HG03565 (cell line): ENCODE results near the gene LITAF.

Source experiments
- ATAC-seq: cut with Tn5 transposase; IDR thresholded peaks from one replicate; pipeline ENCODE4 v1.9.1; 2021; ENCODE audit warnings: mild to moderate bottlenecking, moderate library complexity; ENCODE audit not compliant: unreplicated experiment

Gene LITAF

DNA sequence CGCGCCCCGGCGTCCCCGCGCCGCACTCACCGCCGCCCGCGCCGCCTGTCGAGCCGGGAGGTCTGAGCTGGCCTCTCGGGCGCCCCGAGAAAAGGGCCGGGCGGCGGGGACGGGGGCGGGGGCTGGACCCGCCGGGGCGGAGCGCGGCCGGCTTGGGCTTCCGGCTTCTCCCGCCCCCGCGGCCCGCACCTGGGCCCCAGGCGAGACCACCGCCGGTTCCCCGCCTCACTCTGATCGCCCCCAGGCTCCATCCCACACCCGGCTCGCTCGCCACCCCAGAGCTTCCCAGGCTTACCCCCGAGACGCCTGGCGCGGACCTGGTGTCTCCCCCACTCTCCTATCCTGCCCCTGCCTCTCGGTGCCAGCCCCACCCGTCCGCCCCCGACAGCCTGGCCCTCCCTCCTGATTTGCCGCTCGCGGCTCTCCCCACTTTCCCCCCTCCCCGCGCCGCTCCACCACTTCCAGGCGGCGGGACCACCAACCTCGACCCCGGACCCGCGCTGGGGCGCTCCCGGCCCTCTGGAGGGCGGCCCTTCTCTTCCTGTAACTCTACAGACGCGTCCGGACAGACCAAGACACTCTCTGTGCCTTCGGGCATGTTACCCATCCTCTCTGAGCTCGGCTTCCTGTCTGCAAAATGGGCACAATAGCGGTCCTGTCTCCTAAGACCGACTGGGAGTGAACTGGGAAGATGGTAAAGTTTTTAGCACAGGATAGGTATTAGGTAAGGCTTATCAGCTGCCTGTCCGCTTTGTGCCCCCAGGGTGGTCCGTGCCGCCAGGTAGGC, at the start of gene LITAF:
Gene LITAF, minus strand, starts transcription at position 64 of the 787 bp plus-strand sequence. CDS start 30,189 bp downstream, outside the sequence.
- no peak for ATAC-seq

- ATAC-seq: no peak
These were observed 49.5 kb upstream of the LITAF start for GRCh38 chr16:11636172-11636721.

DNA sequence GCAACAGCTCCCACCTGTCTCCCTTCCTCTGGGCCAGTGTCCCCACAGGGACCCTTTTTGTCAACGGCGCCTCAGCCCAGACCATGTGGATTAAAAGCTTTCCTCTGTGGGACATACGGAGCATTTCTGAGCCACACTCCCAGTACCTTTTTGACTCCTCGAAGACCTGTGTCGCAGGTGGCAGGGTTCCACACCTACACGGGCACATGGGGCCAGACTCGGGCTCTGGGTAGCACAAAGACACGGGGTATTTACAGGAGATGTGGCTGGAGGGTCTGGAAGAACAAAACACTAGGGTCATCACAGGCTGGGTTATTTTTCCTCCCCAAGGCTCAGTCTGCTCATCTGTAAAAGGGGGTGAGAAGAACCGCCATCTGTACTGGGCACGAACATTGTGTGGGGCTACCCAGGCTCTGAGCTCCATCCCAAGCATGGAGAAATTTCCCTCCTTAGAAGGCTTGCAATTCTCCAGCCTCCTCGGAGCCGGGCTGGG, 49.0 kb upstream of the LITAF start:
- no peak for ATAC-seq

DNA sequence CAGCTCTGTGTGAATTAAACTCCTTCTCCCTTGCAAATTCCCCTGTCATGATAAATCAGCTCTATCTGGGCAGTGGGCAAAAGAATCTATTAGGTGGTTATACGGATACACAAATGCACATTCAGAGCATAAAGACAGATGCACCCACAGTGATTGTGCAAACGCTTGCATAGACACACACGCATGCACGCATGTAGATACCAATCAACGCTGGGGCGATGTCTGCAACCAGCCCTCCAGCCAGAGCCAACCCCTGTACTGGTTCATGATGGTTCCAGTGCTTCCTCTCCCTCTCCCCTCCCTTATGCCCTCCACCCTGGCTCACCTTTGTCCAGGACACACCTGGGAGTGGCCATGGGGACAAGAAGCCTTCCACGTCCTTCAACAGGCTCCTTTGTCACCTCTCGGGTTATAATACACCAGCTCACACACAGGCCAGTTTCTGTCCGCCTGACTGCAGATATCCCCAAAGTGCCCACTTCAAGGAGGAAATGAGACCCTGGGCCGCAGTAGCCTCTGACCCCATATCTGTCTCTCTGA, 48.5 kb upstream of the LITAF start:
- ATAC-seq: no peak

DNA sequence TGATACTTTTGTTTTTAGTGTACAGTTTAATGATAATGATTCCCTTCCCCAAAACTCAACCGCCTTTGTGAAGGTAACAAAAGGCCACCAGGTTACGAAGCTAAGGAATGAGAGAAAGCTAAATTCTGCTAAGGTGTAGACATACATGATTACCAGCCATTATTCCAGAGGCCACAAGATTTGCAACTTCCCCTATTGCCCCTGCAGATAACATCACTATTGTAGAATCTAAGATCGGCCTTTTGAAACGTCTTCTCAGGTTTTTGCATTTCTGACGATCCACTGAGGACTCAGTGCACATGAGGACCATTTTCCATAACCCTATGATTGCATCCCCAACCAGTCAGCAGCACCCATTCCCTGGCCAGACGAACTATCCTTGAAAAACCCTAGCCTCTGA, 47.6 kb upstream of the LITAF start:
- no peak for ATAC-seq

DNA sequence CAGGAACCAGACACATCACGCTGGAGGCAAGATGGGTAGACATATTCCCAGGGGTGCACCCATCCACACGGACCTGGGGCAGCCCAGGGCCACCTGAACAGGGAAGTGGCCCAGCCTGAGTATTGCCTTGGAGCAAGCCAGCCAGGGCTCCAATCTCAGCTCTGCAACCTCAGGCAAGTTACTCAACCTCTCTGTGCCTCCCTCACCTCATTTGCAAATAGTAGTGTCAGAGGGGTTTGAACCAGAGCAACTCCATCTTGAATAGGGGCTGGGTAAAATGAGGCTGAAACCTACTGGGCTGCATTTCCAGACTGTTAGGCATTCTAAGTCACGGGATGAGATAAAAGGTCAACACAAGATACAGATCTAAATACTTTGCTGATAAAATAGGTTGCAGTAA, 46.4 kb upstream of the LITAF start:
- ATAC-seq: no peak

GRCh38 chr16:11632455-11632939, 45.8 kb upstream of the LITAF start:
- ATAC-seq: no peak

DNA sequence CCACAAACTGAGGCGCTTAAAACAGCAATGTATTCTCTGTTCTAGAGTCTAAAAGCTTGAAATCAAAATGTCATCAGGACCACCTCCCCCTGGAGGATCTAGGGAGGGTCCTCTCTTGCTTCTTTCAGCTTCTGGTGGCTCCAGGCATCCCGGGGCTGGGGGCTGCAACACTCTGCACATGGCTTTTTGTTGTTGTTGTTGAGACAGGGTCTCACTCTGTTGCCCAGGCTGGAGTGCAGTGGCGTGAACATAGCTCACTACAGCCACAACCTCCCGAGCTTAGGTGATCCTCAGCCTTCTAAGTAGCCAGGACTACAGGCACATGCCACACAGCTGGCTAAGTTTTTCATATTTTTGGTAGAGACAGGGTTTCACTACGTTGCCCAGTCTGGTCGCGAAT, 44.5 kb upstream of the LITAF start:
- ATAC-seq: no peak

DNA sequence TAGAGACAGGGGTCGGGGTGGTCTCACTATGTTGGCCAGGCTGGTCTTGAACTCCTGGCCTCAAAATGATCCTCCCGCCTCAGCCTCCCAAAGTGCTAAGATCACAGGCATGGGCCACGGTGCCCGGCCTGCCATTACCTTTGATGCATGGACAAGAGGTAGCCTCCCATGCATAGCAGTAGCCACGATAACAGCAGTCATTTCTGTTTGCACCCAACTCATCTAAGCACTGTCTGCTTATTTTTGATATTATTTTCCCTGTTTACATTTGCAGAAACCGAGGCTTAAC, 44.0 kb upstream of the LITAF start:
- ATAC-seq: no peak

GRCh38 chr16:11630046-11630767, 43.5 kb upstream of the LITAF start:
- no peak for ATAC-seq

- no peak for ATAC-seq
These were observed 42.6 kb upstream of the LITAF start for GRCh38 chr16:11629071-11630030.

GRCh38 chr16:11627822-11628457, 41.2 kb upstream of the LITAF start:
- no peak for ATAC-seq

- no peak for ATAC-seq
These were observed 40.6 kb upstream of the LITAF start for GRCh38 chr16:11627292-11627663.

DNA sequence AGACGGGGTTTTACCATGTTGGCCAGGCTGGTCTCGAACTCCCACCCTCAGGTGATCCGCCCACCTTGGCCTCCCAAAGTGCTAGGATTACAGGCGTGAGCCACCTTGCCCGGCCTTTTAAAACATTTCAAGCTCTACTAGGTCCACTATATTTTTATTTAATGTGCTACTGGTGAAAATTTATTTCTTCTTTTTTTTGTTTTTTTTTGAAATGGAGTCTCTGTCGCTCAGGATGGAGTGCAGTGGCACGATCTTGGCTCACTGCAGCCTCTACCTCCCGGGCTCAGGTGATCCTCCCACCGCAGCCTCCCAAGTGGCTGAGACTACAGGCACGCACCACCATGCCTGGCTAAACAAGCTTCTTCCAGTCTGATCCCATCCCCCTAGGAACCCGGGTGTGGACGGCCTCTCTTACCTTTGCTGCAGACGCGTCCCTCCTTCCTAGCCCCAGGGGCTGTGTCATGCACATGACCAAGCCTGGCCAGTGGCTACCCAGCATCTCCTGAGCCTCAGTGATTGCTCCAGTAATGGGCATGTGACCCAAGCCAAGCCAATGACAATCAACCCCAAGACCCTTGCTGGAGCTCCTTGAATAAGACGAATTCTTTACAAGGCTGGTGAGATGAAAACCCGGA, 40.1 kb upstream of the LITAF start:
- ATAC-seq: no peak

DNA sequence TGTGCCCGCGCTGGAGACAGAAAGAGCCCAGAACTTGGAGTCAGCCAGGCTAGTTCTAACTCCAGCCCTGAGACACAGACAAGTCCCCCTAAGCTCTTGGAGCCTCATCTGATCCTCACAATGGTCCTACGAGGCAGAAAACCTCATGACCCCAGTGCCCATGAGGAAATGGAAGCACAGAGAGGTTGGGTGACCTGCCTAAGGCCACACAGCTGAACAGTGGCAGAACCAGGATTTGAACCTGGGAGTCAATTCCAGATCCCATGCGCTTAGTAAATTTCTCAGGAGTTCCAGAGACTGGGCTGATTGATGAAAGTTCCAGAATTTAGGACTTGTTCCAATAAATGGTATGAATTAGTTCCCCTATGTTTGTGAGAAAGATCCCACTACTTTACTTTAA, 39.0 kb upstream of the LITAF start:
- no peak for ATAC-seq

GRCh38 chr16:11624636-11625607, 38.2 kb upstream of the LITAF start:
- ATAC-seq: no peak

DNA sequence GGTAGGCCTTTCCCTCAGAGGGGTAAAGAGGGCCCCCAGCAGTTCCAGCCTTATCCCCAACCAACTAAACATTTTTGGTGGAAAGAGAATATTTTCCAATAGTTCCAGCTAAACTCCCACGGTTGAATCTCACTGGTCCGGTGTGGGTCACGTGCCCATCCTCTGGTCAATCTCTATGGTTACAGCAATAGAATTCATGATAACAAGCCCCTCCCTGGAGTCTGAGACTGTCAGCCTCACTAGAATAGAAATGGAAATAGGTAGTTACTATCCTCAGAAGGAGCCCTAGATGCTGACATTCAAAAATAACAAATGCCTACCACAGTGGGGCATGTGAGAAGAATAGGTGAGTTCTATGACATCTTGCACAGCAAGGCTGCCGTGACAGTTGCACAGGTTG, 37.5 kb upstream of the LITAF start:
- no peak for ATAC-seq

- ATAC-seq: no peak
These were observed 35.4 kb upstream of the LITAF start for GRCh38 chr16:11621920-11622651.
